T-helper 2 cell treated with Interferon-gamma antibody and Interleukin-4, amounts not matched to agents 5 μg/mL and 100 μg/mL, for 36 hours (primary cell): Measurements from ENCODE around the gene NGEF.
A peak's percentile ranks its signal among the peaks of the same experiment; 100 is the strongest.

Experiments
- DNase-seq: peaks from one replicate; pipeline ENCODE4 v3.0.0; 2021; ENCODE audit warnings: low spot score
- H3K27ac Mint-ChIP-seq: one replicate; pipeline ENCODE4 v1.8.0; 2021; ENCODE audit warnings: mild to moderate bottlenecking, mixed read lengths
- H3K27me3 Mint-ChIP-seq: one replicate; pipeline ENCODE4 v1.8.0; 2021; ENCODE audit warnings: low read depth, mixed read lengths
- H3K36me3 Mint-ChIP-seq: one replicate; pipeline ENCODE4 v1.8.0; 2021; ENCODE audit warnings: low read depth, mixed read lengths
- H3K4me1 Mint-ChIP-seq: one replicate; pipeline ENCODE4 v1.8.0; 2021; ENCODE audit warnings: low read depth, mixed read lengths
- H3K4me3 Mint-ChIP-seq: one replicate; pipeline ENCODE4 v1.8.0; 2022; ENCODE audit warnings: mild to moderate bottlenecking, moderate library complexity, mixed read lengths
- H3K9me3 Mint-ChIP-seq: one replicate; pipeline ENCODE4 v1.8.0; 2021; ENCODE audit warnings: mixed read lengths

Gene NGEF, protein sequence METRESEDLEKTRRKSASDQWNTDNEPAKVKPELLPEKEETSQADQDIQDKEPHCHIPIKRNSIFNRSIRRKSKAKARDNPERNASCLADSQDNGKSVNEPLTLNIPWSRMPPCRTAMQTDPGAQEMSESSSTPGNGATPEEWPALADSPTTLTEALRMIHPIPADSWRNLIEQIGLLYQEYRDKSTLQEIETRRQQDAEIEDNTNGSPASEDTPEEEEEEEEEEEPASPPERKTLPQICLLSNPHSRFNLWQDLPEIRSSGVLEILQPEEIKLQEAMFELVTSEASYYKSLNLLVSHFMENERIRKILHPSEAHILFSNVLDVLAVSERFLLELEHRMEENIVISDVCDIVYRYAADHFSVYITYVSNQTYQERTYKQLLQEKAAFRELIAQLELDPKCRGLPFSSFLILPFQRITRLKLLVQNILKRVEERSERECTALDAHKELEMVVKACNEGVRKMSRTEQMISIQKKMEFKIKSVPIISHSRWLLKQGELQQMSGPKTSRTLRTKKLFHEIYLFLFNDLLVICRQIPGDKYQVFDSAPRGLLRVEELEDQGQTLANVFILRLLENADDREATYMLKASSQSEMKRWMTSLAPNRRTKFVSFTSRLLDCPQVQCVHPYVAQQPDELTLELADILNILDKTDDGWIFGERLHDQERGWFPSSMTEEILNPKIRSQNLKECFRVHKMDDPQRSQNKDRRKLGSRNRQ

GRCh38 chr2:233013027-233013461 is at the start of gene NGEF:
Gene NGEF (minus strand): TSS chr2:233013256. CDS start chr2:232974890, 38,366 bp downstream.
- no peaks in the 10 kb centered on the region for H3K36me3 Mint-ChIP-seq
- peaks cover 5% of the 10 kb centered on the region for H3K27me3 Mint-ChIP-seq
- H3K27ac Mint-ChIP-seq = no peak within 1 kb of the TSS
- no peaks in the 10 kb centered on the region for H3K4me1 Mint-ChIP-seq
- no peak for DNase-seq
- H3K9me3 Mint-ChIP-seq = no peaks in the 10 kb centered on the region
- H3K4me3 Mint-ChIP-seq = no peak within 1 kb of the TSS

DNA sequence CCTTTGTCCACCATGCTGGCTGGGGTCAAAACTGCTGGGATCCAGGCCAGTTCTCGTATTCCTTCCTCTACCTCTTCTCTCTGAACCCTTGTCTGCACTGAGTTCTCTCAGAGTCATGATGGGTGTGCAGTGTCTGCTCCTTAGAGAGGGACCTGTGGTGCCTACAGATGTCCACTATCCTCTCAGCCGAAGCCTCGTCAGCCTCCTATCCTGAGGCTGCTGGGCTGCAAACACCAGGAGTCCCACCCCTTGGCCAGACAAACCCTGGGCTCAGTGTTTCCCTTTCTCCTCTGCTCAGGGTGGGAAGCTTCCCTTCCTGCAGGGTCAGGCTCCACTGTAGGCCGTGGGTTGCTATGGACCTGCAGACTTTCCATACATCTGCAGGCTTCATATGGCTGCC is 49.4 kb upstream of the NGEF start:
- H3K27ac Mint-ChIP-seq = peak overlapping the region; percentile 32
- peaks cover 40% of the 10 kb centered on the region for H3K4me1 Mint-ChIP-seq
- peaks cover 53% of the 10 kb centered on the region for H3K36me3 Mint-ChIP-seq
- peak overlapping the region; percentile 99 for H3K4me3 Mint-ChIP-seq
- no peaks in the 10 kb centered on the region for H3K27me3 Mint-ChIP-seq
- no peaks in the 10 kb centered on the region for H3K9me3 Mint-ChIP-seq
- no peak for DNase-seq

DNA sequence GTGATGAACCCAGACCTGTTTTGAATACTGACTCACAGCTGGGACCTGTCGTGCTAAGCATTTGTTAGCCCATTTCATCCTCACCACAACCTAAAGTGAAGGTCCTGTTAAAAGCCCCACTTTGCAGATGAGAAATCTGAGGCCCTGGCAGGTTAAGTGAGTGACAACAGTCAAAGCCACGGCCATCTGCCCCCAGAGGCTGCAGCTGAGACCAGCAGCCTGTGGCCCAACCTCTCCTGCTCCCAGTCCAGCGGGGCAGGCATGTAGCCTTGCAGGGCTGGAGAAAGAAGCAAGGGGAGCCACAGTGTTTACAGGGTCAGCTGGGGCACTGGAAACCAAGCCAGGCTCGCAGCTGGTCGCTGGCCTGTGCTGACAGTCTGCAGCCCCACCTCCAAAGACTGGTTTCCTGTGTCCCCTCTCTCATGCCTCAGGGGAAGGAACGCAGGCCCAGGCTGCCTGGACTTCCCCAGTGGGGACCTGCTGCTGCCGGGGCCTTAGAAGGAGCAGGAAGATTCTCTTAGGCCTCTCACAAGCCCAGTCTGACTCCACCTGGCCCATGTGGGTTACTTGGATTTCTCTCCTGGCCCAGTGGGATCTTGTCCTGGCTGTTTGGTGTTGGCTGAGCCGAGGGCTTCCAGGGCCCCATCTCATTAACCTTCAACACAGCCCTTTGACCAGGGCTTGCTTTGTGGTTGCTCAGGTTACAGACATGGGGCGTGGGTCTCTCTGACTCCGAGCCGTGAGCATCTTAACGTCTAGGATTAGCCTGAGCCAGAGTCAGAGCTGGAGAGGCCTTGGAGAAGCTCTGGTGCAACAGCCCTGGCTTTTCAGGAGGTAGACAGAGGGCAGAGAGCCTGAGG is 48.8 kb upstream of the NGEF start:
- H3K4me1 Mint-ChIP-seq = peaks cover 35% of the 10 kb centered on the region
- H3K27me3 Mint-ChIP-seq = no peaks in the 10 kb centered on the region
- DNase-seq = peak; percentile 46
- H3K9me3 Mint-ChIP-seq = no peaks in the 10 kb centered on the region
- H3K27ac Mint-ChIP-seq = peak overlapping the region; percentile 90
- peaks cover 47% of the 10 kb centered on the region for H3K36me3 Mint-ChIP-seq
- H3K4me3 Mint-ChIP-seq = peak overlapping the region; percentile 99

- Mint-ChIP-seq H3K9me3 (no peaks in the 10 kb centered on the region), H3K4me1 (peaks cover 32% of the 10 kb centered on the region), H3K36me3 (peaks cover 41% of the 10 kb centered on the region), H3K4me3 (peak overlapping the region; percentile 99), H3K27me3 (no peaks in the 10 kb centered on the region), H3K27ac (peak overlapping the region; percentile 90)
- peak; percentile 45 for DNase-seq
Measured at GRCh38 chr2:233060980-233061590, 48.0 kb upstream of the NGEF start.

- H3K9me3 Mint-ChIP-seq = no peaks in the 10 kb centered on the region
- H3K27me3 Mint-ChIP-seq = no peaks in the 10 kb centered on the region
- peaks cover 31% of the 10 kb centered on the region for H3K4me1 Mint-ChIP-seq
Measured at GRCh38 chr2:233060501-233060979, 47.5 kb upstream of the NGEF start.

GRCh38 chr2:233059797-233060500 is 46.9 kb upstream of the NGEF start, which contains the start of gene INPP5D:
Gene INPP5D (plus strand): TSS chr2:233060342. CDS start chr2:233060479, 137 bp downstream.
- Mint-ChIP-seq H3K36me3 (peaks cover 33% of the 10 kb centered on the region), H3K9me3 (no peaks in the 10 kb centered on the region), H3K4me3 (peak within 1 kb of the TSS; percentile 99), H3K27me3 (no peaks in the 10 kb centered on the region), H3K27ac (peak within 1 kb of the TSS; percentile 90), H3K4me1 (peaks cover 29% of the 10 kb centered on the region)
- peak; percentile 69 for DNase-seq

More at GRCh38 chr2:233060501-233060979, 47.5 kb upstream of the NGEF start:
- Mint-ChIP-seq H3K36me3 (peaks cover 38% of the 10 kb centered on the region), H3K4me3 (peak overlapping the region; percentile 99), H3K27ac (peak overlapping the region; percentile 90)
- no peak for DNase-seq

DNA sequence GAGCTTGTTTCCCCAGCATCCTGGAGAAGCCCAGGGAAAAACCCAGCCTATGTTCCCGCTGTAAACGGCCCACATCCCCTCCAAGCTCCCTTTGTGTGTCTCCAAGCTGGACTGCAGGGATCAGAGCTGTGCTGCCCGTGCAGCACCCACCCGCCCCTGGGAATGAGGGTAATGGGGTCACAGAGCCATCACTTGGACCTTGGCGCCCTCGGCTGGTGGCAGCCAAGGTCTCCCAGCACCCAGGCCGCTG is 46.4 kb upstream of the NGEF start:
- Mint-ChIP-seq H3K4me3 (peak overlapping the region; percentile 99), H3K27ac (peak overlapping the region; percentile 90), H3K27me3 (no peaks in the 10 kb centered on the region), H3K36me3 (peaks cover 28% of the 10 kb centered on the region), H3K9me3 (no peaks in the 10 kb centered on the region), H3K4me1 (peaks cover 27% of the 10 kb centered on the region)
- DNase-seq = no peak

DNA sequence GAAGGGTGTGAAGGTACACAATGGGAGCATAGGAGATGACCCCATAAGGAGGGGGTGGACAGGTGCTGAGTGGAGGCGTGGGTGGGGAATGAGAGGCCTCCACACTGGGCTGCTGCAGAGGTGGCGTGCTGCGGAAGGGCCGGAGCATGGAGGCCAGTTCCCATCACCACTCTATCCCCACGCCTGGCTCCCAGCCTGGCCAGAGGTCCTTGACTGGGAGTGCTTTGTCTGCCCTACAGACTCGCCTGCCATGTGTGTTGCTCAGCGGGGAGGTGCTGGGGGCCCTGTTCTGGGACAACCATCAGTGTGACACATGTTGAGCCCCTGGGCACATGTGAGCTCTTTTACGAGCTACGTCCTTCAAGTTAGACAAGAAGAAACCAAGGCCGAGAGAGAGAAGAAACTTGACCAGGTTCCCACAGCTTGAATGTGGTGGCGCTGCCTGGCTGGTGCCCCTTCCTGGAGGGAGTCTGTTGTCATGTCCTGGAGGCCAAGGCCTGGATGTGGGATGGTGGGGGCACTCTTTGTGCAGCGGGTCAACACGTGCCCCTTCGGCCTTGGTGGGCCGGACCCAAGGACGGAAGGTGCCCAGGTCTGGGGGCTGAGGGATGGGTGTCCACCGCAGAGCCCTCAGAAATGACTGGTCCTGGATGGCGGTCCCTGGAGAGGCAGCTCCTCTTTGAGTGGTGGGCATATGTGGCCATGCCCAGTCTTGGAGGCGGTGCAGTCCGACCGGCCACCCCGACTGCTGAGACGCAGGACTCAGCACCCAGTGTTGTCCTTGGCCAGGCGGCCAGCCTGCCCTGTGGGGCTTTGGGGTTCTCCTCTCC is 45.9 kb upstream of the NGEF start:
- H3K36me3 Mint-ChIP-seq = peaks cover 26% of the 10 kb centered on the region
- H3K9me3 Mint-ChIP-seq = no peaks in the 10 kb centered on the region
- H3K4me1 Mint-ChIP-seq = peaks cover 29% of the 10 kb centered on the region
- peak overlapping the region; percentile 58 for H3K4me3 Mint-ChIP-seq
- peaks cover under 1% of the 10 kb centered on the region for H3K27me3 Mint-ChIP-seq
- peak overlapping the region; percentile 85 for H3K27ac Mint-ChIP-seq
- no peak for DNase-seq

DNA sequence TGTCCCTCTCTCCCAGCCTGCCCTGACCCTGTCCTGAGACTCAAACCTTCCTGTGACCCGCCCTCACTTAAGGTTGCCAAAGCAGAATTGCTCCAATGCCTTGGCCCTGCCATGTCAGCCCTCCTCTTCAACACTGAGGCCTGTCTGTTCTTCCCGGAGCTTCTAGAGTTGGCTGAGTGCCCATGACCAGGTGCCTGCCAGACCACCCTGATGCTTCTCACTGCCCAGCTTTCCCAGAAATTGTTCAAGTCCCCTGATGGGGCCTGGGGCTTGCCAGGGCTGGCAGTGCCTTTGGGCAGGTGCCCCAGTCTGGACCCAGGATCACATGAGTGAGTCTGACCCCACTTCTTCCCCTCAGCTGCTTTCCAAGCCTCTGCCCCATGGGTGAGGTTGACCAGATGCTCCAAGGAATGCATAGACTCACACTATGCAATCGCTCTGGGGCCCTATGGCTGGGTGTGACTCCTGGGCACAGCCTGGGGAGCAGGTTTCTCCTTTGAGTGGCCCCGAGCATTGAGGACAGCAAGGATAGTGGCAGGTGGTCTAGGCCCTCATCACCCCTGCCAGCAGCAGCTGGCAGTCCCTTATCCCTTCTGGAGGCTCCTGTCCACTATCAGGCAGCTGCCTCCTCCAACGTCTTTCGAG is 44.0 kb upstream of the NGEF start:
- Mint-ChIP-seq H3K27me3 (peaks cover 6% of the 10 kb centered on the region), H3K27ac (no peak overlapping the region), H3K4me1 (peaks cover 14% of the 10 kb centered on the region), H3K36me3 (peaks cover 15% of the 10 kb centered on the region), H3K4me3 (no peak overlapping the region), H3K9me3 (no peaks in the 10 kb centered on the region)
- no peak for DNase-seq

- H3K4me1 Mint-ChIP-seq = peaks cover 11% of the 10 kb centered on the region
- H3K36me3 Mint-ChIP-seq = no peaks in the 10 kb centered on the region
- H3K27ac Mint-ChIP-seq = no peak overlapping the region
- H3K27me3 Mint-ChIP-seq = peaks cover 19% of the 10 kb centered on the region
- DNase-seq = no peak
- H3K9me3 Mint-ChIP-seq = no peaks in the 10 kb centered on the region
- no peak overlapping the region for H3K4me3 Mint-ChIP-seq
Measured at GRCh38 chr2:233055362-233055761, 42.3 kb upstream of the NGEF start.

DNA sequence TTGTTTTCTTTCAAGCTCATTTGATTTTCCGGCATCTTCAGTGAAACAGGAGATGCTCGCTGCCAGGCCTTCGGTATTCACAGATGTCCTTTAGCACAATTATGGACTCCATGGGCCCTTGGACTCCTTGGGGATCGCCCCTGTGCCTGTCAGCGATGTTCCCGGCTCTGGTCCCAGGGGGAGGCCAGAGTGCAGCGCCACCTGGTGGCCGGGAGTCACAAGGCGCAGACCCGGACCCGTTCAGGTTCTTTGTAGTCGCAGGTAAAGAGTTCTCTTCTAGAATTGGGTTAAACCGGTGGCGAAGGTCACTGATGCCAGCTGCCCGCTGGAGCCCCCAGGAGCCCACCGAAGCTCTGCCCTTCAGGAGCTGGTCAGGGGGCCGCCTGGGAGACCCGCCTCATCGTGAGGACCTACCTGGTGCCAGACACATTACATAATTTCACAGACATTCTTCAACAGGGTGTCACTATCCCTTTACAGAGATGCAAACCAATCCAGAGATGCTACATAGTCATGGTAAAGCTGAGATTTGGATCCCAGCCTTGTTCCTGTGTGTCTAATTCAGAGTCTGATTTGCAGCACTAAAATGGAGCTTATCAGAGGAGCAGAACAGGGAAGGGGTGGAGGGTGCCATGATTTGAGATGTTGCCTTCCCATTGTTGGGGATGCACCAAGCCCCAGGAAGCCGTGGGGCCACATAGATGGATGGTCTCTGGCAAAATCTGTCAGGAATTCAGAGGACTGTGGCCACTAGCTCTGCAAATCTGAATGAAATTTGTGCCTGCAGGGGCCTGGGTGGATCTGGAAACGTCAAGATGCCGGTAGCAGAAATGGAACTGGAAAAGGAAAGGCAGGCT is 41.1 kb upstream of the NGEF start:
- Mint-ChIP-seq H3K36me3 (no peaks in the 10 kb centered on the region), H3K4me3 (no peak overlapping the region), H3K9me3 (no peaks in the 10 kb centered on the region), H3K4me1 (peaks cover 8% of the 10 kb centered on the region), H3K27ac (no peak overlapping the region), H3K27me3 (peaks cover 20% of the 10 kb centered on the region)
- peak; percentile 37 for DNase-seq
